H1 (cell line): ENCODE data around the gene AKR1C2. TPM values are rescaled to one million over a fixed set of nuclear protein-coding genes. Genes with fewer than 3 reads are reported as not detected.

Source experiments
- CEBPB ChIP-seq: IDR thresholded peaks from 2 replicates; pipeline ENCODE4 v1.6.1; 2012; ENCODE audit warnings: low read depth, low read length
- EP300 ChIP-seq, 2 experiments: IDR thresholded peaks; 1 replicate in 1 of 2; 2 replicates in 1 of 2; pipeline ENCODE4 v1.6.1; 2011 to 2012; ENCODE audit warnings: low read depth in 2 of 2, low read length in 2 of 2, mild to moderate bottlenecking in 2 of 2, borderline replicate concordance in 1 of 2, inconsistent platforms in 1 of 2, moderate library complexity in 1 of 2
- GTF2F1 ChIP-seq: IDR thresholded peaks from 2 replicates; pipeline ENCODE4 v1.6.1; 2012; ENCODE audit warnings: low read depth, low read length, improper control_type of control experiment, borderline replicate concordance
- SIX5 ChIP-seq: IDR thresholded peaks from 2 replicates; pipeline ENCODE4 v1.6.1; 2011; ENCODE audit warnings: mild to moderate bottlenecking, low read depth, low read length
- SP4 ChIP-seq: IDR thresholded peaks from 2 replicates; pipeline ENCODE4 v1.6.1; 2012; ENCODE audit warnings: low read length, inconsistent platforms
- TAF1 ChIP-seq: IDR thresholded peaks from 2 replicates; pipeline ENCODE4 v1.6.1; 2011; ENCODE audit warnings: mild to moderate bottlenecking, low read depth, low read length
- TEAD4 ChIP-seq: IDR thresholded peaks from 2 replicates; pipeline ENCODE4 v1.6.1; 2012; ENCODE audit warnings: low read depth, low read length, inconsistent platforms, mixed read lengths
- polyA plus RNA-seq, 7 experiments: library from polyadenylated mRNA; depleted of rRNA in 3 of 7; stranded (reverse) in 5 of 7; unstranded in 2 of 7; fragments of >200 nt in 5 of 7; fragments of 200-250 nt in 2 of 7; gene quantifications; 1 replicate in 5 of 7; 2 replicates in 1 of 7; 4 replicates in 1 of 7; pipeline versions ENCODE4 v1.2.1 to v1.2.3, GENCODE V29; 2011 to 2013; ENCODE audit warnings: missing spikeins in 2 of 7, mixed read lengths in 2 of 7
- total RNA-seq: library from RNA; stranded (reverse); fragmentation: NEBNext Ultra II Directional; extraction: Animal tissue kit (Norgen Biotek cat#: 25700); gene quantifications from 2 replicates; pipeline ENCODE4 v1.2.1, GENCODE V29; 2021

AKR1C2 gene
- total and polyA plus RNA-seq, 2 of the 8 experiments (the other 6 are each of a cell fraction or from before 2014, with no cell fraction given), result 0.77 to 1.2 TPM

GRCh38 chr10:5040781-5041470 is 37.3 kb upstream of the AKR1C2 start (continued):
- TF ChIP-seq EP300 (IDR thresholded peaks at IDR 0.05; ENCODE audit: borderline replicate concordance in 1 of 2, low read depth in 2 of 2, low read length in 2 of 2), result no peak
- no peak for TF ChIP-seq CEBPB
- TF ChIP-seq SP4, result no peak
- no peak for TF ChIP-seq SIX5
- no peak for TF ChIP-seq GTF2F1
- no peak for TF ChIP-seq TAF1
- TF ChIP-seq TEAD4, result no peak
